Activated CD8-positive, alpha-beta memory T cell treated with anti-CD3 and anti-CD28 coated beads for 36 hours (primary cell): Measurements from ENCODE around the gene KCNQ1. TPM values are rescaled to one million over a fixed set of nuclear protein-coding genes. Genes with fewer than 3 reads are reported as not detected.

Experiments
- CTCF ChIA-PET: fragments of 350-600 bp; sonication (Branson Sonifier 250); formaldehyde crosslinking; loops from one replicate; lab custom pipeline; 2021; ENCODE audit warnings: antibody characterized with exemption; lab: Charles Lee
- POLR2A ChIA-PET: fragments of 350-600 bp; sonication (Branson Sonifier 250); formaldehyde crosslinking; loops from one replicate; lab custom pipeline; 2021; ENCODE audit warnings: antibody characterized with exemption; lab: Charles Lee
- total RNA-seq, 2 experiments: library from RNA; stranded (reverse); gene quantifications; one replicate each; pipeline ENCODE4 v1.2.3, GENCODE V29; 2021

Gene KCNQ1
- total RNA-seq, 2 experiments from 2014 or later, result 3.1 to 3.9 TPM

GRCh38 chr11:2572491-2573239 is 127.9 kb downstream of the KCNQ1 start:
- ChIA-PET CTCF (no interaction called here), POLR2A (no interaction called here)

- POLR2A ChIA-PET, result no interaction called here
- CTCF ChIA-PET, result no interaction called here
Observed at GRCh38 chr11:2573240-2574042, 128.6 kb downstream of the KCNQ1 start.

- ChIA-PET CTCF (no interaction called here), POLR2A (no interaction called here)
Observed at GRCh38 chr11:2574043-2574552, 129.3 kb downstream of the KCNQ1 start.

GRCh38 chr11:2574553-2575535 is 130.0 kb downstream of the KCNQ1 start:
- CTCF ChIA-PET, result no interaction called here
- POLR2A ChIA-PET, result no interaction called here

GRCh38 chr11:2575591-2576051 is 130.8 kb downstream of the KCNQ1 start:
- ChIA-PET CTCF (no interaction called here), POLR2A (no interaction called here)

GRCh38 chr11:2576111-2576510 is 131.3 kb downstream of the KCNQ1 start:
- POLR2A ChIA-PET, result no interaction called here
- CTCF ChIA-PET, result no interaction called here

- POLR2A ChIA-PET, result no interaction called here
- CTCF ChIA-PET, result no interaction called here
Observed at GRCh38 chr11:2576549-2576948, 131.7 kb downstream of the KCNQ1 start.

- POLR2A ChIA-PET, result no interaction called here
- CTCF ChIA-PET, result no interaction called here
Observed at GRCh38 chr11:2577031-2577990, 132.5 kb downstream of the KCNQ1 start.

GRCh38 chr11:2577991-2578928 is 133.5 kb downstream of the KCNQ1 start:
- POLR2A ChIA-PET, result no interaction called here
- CTCF ChIA-PET, result no interaction called here

GRCh38 chr11:2578929-2579270 is 134.1 kb downstream of the KCNQ1 start:
- ChIA-PET CTCF (no interaction called here), POLR2A (no interaction called here)

GRCh38 chr11:2579315-2580060 is 134.7 kb downstream of the KCNQ1 start:
- CTCF ChIA-PET, result no interaction called here
- POLR2A ChIA-PET, result no interaction called here

GRCh38 chr11:2580061-2580421 is 135.2 kb downstream of the KCNQ1 start:
- POLR2A ChIA-PET, result no interaction called here
- CTCF ChIA-PET, result no interaction called here

- POLR2A ChIA-PET, result no interaction called here
- CTCF ChIA-PET, result no interaction called here
Observed at GRCh38 chr11:2580571-2581001, 135.8 kb downstream of the KCNQ1 start.

- ChIA-PET POLR2A (no interaction called here), CTCF (no interaction called here)
Observed at GRCh38 chr11:2581151-2581930, 136.5 kb downstream of the KCNQ1 start.

- ChIA-PET POLR2A (no interaction called here), CTCF (no interaction called here)
Observed at GRCh38 chr11:2581931-2582350, 137.1 kb downstream of the KCNQ1 start.

GRCh38 chr11:2582351-2582945 is 137.6 kb downstream of the KCNQ1 start:
- POLR2A ChIA-PET, result no interaction called here

More at GRCh38 chr11:2582351-2582945, 137.6 kb downstream of the KCNQ1 start:
- CTCF ChIA-PET, result no interaction called here
